Calu3 (cell line): Measurements from ENCODE around the gene KPNA2. TPM values are rescaled to one million over a fixed set of nuclear protein-coding genes. Genes with fewer than 3 reads are reported as not detected.
"Not testable (repeated sequence)": the region's sequence is repeated elsewhere in the genome, so short reads cannot be mapped to it uniquely, and the experiment has no call there.

ENCODE experiments used
- BruUV-seq: library from RNA; stranded (reverse); fragments of 400-500 nt; replicated peaks from 2 replicates; lab custom pipeline; 2021; lab: Mats Ljungman, UMichigan
- CTCF ChIA-PET: fragments of 300-600 bp; sonication (Branson Sonifier 250); formaldehyde crosslinking; loops from one replicate; lab custom pipeline; 2022; ENCODE audit warnings: antibody characterized with exemption; lab: Charles Lee
- DNase-seq: peaks from one replicate; pipeline ENCODE4 v3.0.0; 2022
- H3K27ac Mint-ChIP-seq: one replicate; pipeline ENCODE4 v1.8.0; 2022; ENCODE audit warnings: mixed read lengths; ENCODE audit not compliant: unreplicated experiment
- H3K27me3 Mint-ChIP-seq: one replicate; pipeline ENCODE4 v1.8.0; 2022; ENCODE audit warnings: mixed read lengths; ENCODE audit not compliant: unreplicated experiment
- H3K36me3 Mint-ChIP-seq: one replicate; pipeline ENCODE4 v1.8.0; 2022; ENCODE audit warnings: mild to moderate bottlenecking, moderate library complexity, mixed read lengths; ENCODE audit not compliant: insufficient read depth, unreplicated experiment
- H3K4me1 Mint-ChIP-seq: one replicate; pipeline ENCODE4 v1.8.0; 2022; ENCODE audit warnings: mild to moderate bottlenecking, low read depth, mixed read lengths; ENCODE audit not compliant: unreplicated experiment
- H3K4me3 Mint-ChIP-seq: one replicate; pipeline ENCODE4 v1.8.0; 2022; ENCODE audit warnings: mild to moderate bottlenecking, low read depth, moderate library complexity, mixed read lengths; ENCODE audit not compliant: unreplicated experiment
- H3K9me3 Mint-ChIP-seq: one replicate; pipeline ENCODE4 v1.8.0; 2022; ENCODE audit warnings: low read depth, mixed read lengths; ENCODE audit not compliant: unreplicated experiment
- intact Hi-C: fragments of 100-400 bp; cut with micrococcal nuclease; formaldehyde crosslinking; loops from one replicate; pipeline ENCODE4 v1.10.0; 2022; ENCODE audit not compliant: unreplicated experiment
- total RNA-seq: library from RNA; stranded (reverse); gene quantifications from 2 replicates; pipeline ENCODE4 v1.2.3, GENCODE V29; 2022
- TF ChIP-seq, protein P1 (sequence below): fragments of 200-600 bp; IDR thresholded peaks from one replicate; pipeline ENCODE4 v1.8.0; 2022; ENCODE audit warnings: antibody characterized with exemption; ENCODE audit not compliant: unreplicated experiment

KPNA2 gene
- total RNA-seq, 1 experiment from 2014 or later: 209 TPM

DNA sequence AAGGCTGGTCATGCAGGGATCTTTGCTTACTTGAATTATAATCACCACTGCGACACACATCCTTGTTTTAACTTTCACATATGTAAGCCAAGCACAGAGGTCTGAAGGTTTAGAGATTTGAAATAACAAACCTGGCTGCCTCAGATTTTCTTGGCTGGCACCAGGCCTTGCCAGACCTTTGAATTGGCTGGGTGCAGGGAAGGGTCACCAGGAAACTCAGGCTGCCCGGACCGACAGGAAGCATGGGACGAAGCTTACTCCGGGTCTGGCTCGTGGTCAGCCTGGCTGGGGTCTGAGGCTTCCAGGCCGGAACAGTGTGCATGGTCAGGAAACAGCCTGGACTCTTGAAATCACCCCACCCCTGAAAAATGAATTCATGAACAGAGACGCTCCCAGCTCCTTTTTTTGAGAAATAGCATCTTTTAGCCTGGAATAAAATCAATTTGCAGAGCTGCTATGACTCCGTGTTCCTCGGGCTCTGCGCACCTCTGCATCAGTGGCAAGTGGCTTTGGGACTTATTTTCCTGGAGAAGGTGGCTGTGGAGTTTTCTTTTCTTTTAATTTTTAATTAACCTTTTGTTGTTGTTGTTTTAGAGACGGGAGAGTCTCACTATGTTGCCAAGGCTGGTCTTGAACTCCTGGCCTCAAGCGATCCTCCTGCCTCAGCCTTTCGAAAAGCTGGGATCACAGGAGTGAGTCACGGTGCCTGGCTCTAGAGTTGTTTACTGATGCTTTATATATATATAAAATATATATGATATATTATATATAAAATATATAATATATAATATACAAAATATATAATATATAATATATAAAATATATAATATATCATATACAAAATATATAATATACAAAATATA lies 35.3 kb downstream of the KPNA2 start:
- H3K4me3 Mint-ChIP-seq, intact Hi-C loops, CTCF ChIA-PET, H3K9me3 Mint-ChIP-seq, H3K27me3 Mint-ChIP-seq, H3K4me1 Mint-ChIP-seq, BruUV-seq, DNase-seq, H3K27ac Mint-ChIP-seq, H3K36me3 Mint-ChIP-seq: not testable (repeated sequence)

DNA sequence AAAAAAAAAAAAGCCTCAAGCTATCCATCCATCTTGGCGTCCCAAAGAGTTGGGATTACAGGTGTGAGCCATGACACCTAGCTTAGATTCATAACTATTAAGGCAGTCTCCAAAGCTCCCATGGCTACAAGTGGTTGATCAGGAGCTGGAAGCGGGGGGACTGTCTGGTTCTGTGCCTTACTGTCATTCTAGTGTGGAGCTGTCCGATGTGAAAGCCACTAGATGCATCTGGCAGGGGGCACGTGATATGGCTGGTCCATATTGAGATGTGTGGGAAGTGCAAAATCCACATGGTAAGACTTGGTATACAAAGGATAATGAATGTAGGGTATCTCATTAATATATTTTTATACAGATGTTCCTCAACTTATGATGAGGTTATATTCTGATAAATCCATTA lies 38.7 kb downstream of the KPNA2 start:
- H3K36me3 Mint-ChIP-seq: no peaks in the 10 kb centered on the region
- H3K27me3 Mint-ChIP-seq: no peaks in the 10 kb centered on the region
- H3K27ac Mint-ChIP-seq: no peak overlapping the region
- CTCF ChIA-PET: interaction anchor here (0.9 kb wide), 1 partner anchor 1135 kb away, joined by 3 read pairs; no protein-coding TSS in a partner anchor
- no peaks in the 10 kb centered on the region for H3K4me1 Mint-ChIP-seq
- no TSS peak for BruUV-seq
- no peak for DNase-seq
- TF ChIP-seq, protein P1, sequence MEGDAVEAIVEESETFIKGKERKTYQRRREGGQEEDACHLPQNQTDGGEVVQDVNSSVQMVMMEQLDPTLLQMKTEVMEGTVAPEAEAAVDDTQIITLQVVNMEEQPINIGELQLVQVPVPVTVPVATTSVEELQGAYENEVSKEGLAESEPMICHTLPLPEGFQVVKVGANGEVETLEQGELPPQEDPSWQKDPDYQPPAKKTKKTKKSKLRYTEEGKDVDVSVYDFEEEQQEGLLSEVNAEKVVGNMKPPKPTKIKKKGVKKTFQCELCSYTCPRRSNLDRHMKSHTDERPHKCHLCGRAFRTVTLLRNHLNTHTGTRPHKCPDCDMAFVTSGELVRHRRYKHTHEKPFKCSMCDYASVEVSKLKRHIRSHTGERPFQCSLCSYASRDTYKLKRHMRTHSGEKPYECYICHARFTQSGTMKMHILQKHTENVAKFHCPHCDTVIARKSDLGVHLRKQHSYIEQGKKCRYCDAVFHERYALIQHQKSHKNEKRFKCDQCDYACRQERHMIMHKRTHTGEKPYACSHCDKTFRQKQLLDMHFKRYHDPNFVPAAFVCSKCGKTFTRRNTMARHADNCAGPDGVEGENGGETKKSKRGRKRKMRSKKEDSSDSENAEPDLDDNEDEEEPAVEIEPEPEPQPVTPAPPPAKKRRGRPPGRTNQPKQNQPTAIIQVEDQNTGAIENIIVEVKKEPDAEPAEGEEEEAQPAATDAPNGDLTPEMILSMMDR: no peak
- H3K4me3 Mint-ChIP-seq: no peak overlapping the region
- intact Hi-C loops: no loop called here
- H3K9me3 Mint-ChIP-seq: no peaks in the 10 kb centered on the region

DNA sequence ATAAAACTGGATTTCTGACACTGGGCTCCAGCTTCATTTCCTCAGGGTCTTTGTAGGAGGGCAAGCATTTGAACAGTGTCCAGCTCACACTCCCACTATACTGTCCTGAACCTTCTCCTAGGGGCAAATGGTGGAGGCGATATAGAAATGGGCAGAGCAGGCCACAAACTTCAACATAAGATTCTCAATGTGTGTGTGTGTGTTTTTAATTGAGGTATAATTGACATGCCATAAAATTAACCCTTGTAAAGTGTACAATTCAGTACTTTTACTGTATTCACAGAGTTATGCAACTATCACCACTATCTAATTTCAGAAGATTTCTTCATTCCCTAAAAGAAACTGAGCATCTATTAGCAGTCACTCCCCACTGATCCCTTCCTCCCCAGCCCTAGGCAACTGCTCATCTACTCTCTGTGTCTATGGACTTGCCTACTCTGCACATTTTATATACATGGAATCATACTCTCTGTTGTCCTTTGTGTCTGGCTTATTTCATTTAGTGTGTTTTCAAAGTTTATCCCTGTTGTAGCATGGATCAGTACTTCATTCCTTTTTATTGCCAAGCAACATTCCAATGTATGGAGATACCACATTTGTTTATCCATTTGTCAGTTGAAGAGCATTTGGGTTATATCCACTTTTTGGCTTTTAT lies 40.5 kb downstream of the KPNA2 start:
- H3K36me3 Mint-ChIP-seq, H3K9me3 Mint-ChIP-seq, H3K4me3 Mint-ChIP-seq, H3K27ac Mint-ChIP-seq, H3K27me3 Mint-ChIP-seq, DNase-seq, intact Hi-C loops, BruUV-seq, CTCF ChIA-PET, H3K4me1 Mint-ChIP-seq: not testable (repeated sequence)

DNA sequence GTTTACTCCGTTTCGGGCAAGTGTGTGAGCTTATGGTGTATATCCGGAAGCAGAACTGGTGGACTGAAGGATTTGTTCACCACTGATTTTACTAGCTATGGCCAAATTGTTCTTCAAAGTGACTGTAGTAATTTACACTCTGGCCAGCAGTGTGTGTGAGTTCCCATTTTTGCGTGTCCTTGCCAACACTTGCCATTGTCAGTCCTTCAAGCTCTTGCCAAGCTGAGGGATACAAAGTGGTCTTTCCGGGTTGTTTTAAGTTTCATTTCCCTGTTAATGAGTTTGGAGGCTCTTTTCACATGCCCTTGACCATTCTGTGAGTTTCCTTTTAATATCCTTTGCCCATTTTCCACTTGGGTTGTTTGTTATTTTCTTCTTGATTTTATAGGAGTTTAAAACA lies 42.0 kb downstream of the KPNA2 start:
- H3K27me3 Mint-ChIP-seq, intact Hi-C loops, H3K27ac Mint-ChIP-seq, H3K4me1 Mint-ChIP-seq, BruUV-seq, H3K36me3 Mint-ChIP-seq, H3K4me3 Mint-ChIP-seq, DNase-seq, CTCF ChIA-PET, H3K9me3 Mint-ChIP-seq: not testable (repeated sequence)

DNA sequence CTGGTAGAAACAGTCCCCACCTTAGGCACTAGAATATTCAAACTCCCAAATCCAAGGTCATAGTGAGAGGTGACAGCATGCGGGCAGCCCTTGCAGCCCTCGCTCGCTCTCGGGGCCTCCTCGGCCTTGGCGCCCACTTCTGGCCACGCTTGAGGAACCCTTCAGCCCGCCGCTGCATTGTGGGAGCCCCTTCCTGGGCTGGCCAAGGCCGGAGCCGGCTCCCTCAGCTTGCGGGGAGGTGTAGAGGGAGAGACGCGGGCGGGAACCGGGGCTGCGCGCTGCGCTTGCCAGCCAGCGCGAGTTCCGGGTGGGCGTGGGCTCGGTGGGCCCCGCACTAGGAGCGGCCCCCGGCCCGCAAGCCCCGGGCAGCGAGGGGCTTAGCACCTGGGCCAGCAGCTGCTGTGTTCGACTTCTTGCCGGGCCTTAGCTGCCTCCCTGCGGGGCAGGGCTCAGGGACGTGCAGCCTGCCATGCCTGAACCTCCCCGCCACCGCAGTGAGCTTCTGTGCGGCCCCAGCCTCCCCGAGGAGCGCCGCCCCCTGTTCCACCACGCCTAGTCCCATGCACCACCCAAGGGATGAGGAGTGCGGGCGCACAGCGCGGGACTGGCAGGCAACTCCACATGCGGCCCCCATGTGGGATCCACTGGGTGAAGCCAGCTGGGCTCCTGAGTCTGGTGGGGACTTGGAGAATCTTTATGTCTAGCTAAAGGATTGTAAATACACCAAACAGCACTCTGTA lies 45.0 kb downstream of the KPNA2 start:
- no peak overlapping the region for H3K4me3 Mint-ChIP-seq
- intact Hi-C loops: no loop called here
- no peaks in the 10 kb centered on the region for H3K9me3 Mint-ChIP-seq
- no TSS peak for BruUV-seq
- no peaks in the 10 kb centered on the region for H3K27me3 Mint-ChIP-seq
- CTCF ChIA-PET: no interaction called here
- no peak for DNase-seq
- H3K4me1 Mint-ChIP-seq: peaks cover 3% of the 10 kb centered on the region
- no peak overlapping the region for H3K27ac Mint-ChIP-seq
- no peaks in the 10 kb centered on the region for H3K36me3 Mint-ChIP-seq
- TF ChIP-seq, protein P1: no peak

DNA sequence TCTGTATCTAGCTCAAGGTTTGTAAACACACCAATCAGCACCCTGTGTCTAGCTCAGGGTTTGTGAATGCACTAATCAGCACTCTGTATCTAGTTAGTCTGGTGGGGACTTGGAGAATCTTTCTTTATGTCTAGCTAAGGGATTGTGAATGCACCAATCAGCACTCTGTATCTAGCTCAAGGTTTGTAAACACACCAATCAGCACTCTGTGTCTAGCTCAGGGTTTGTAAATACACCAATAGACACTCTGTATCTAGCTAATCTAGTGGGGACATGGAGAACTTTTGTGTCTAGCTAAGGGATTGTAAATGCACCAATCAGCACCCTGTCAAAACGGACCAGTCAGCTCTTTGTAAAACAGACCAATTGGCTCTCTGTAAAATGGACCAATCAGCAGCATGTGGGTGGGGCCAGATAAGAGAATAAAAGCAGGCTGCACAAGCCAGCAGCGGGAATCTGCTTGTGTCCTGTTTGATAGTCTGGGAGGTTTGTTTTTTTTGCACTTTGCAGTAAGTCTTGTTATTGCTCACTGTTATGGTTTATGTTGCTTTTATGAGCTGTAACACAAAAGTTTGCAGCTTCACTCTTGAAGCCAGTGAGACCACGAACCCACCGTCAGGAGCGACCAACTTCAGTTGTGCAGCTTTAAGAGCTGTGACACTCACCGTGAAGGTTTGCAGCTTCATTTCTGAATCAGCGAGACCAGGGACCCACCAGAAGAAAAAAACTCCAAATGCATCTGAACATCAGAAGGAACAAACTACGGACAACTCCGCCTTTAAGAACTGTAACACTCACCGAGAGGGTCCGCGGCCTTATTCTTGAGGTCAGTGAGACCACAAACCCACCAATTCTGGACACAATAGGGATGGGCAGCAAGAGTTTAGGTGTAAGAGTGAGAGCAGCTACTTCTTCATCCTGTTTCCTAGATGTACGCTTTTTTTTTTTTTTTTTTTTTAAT lies 46.0 kb downstream of the KPNA2 start:
- H3K27ac Mint-ChIP-seq, intact Hi-C loops, H3K4me3 Mint-ChIP-seq, H3K36me3 Mint-ChIP-seq, H3K9me3 Mint-ChIP-seq, CTCF ChIA-PET, DNase-seq, BruUV-seq, H3K27me3 Mint-ChIP-seq: not testable (repeated sequence)
- peaks cover 13% of the 10 kb centered on the region for H3K4me1 Mint-ChIP-seq
